ENCODE results near the gene SLC35B3.

DNA sequence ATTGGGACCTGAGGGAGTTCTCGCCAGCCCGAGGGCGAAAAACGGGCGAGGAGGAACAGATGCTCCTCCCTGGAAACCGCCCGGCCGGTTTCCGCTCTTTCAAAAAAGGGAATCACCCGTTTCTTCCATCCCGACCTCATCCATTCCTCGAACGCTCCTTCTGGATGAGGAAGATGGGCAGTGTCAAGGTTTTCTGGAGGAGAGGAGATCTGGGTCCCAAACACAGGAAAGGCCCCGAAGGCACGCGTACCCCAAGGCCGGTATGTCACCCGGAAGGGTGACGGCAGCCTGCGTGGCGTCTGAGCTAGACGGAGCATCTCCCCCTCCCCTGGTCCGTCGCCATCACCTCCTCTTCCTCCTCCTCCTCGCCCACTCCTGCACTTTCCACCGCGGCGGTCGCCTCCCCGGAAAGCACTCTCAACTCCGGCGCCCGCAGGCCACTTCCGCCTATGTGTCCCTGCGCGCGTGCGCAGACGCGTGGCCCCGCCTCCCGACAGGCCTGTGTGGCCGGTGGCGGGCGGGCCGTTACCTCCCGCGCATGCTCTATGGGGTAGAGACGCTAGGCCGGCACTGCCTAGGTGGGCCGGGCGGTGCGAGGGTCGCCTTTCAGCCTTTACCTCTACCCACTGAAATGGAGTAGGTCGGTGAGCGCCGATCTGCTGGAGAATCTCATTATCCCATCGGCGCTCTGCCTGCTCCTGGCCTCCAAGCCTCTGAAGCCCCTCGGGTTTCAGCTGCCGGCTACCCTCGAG is at the start of gene SLC35B3:
- no peak for TF ChIP-seq CSDC2 (CRISPR knock-in tag; IDR thresholded peaks at IDR 0.05)
- TF ChIP-seq RARB (CRISPR knock-in tag; IDR thresholded peaks at IDR 0.05) = no peak
- TF ChIP-seq, protein P1, sequence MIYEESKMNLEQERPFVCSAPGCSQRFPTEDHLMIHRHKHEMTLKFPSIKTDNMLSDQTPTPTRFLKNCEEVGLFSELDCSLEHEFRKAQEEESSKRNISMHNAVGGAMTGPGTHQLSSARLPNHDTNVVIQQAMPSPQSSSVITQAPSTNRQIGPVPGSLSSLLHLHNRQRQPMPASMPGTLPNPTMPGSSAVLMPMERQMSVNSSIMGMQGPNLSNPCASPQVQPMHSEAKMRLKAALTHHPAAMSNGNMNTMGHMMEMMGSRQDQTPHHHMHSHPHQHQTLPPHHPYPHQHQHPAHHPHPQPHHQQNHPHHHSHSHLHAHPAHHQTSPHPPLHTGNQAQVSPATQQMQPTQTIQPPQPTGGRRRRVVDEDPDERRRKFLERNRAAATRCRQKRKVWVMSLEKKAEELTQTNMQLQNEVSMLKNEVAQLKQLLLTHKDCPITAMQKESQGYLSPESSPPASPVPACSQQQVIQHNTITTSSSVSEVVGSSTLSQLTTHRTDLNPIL (CRISPR knock-in tag; IDR thresholded peaks at IDR 0.05; ENCODE audit: low read depth) = no peak
- TF ChIP-seq BACH2 (CRISPR knock-in tag; IDR thresholded peaks at IDR 0.05; ENCODE audit: borderline replicate concordance) = no peak
- TF ChIP-seq, protein P2, sequence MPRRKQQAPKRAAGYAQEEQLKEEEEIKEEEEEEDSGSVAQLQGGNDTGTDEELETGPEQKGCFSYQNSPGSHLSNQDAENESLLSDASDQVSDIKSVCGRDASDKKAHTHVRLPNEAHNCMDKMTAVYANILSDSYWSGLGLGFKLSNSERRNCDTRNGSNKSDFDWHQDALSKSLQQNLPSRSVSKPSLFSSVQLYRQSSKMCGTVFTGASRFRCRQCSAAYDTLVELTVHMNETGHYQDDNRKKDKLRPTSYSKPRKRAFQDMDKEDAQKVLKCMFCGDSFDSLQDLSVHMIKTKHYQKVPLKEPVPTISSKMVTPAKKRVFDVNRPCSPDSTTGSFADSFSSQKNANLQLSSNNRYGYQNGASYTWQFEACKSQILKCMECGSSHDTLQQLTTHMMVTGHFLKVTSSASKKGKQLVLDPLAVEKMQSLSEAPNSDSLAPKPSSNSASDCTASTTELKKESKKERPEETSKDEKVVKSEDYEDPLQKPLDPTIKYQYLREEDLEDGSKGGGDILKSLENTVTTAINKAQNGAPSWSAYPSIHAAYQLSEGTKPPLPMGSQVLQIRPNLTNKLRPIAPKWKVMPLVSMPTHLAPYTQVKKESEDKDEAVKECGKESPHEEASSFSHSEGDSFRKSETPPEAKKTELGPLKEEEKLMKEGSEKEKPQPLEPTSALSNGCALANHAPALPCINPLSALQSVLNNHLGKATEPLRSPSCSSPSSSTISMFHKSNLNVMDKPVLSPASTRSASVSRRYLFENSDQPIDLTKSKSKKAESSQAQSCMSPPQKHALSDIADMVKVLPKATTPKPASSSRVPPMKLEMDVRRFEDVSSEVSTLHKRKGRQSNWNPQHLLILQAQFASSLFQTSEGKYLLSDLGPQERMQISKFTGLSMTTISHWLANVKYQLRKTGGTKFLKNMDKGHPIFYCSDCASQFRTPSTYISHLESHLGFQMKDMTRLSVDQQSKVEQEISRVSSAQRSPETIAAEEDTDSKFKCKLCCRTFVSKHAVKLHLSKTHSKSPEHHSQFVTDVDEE (CRISPR knock-in tag; IDR thresholded peaks at IDR 0.05) = no peak
- no peak for TF ChIP-seq TCF4 (CRISPR knock-in tag; IDR thresholded peaks at IDR 0.05; ENCODE audit: borderline replicate concordance)
- TF ChIP-seq, protein P3, sequence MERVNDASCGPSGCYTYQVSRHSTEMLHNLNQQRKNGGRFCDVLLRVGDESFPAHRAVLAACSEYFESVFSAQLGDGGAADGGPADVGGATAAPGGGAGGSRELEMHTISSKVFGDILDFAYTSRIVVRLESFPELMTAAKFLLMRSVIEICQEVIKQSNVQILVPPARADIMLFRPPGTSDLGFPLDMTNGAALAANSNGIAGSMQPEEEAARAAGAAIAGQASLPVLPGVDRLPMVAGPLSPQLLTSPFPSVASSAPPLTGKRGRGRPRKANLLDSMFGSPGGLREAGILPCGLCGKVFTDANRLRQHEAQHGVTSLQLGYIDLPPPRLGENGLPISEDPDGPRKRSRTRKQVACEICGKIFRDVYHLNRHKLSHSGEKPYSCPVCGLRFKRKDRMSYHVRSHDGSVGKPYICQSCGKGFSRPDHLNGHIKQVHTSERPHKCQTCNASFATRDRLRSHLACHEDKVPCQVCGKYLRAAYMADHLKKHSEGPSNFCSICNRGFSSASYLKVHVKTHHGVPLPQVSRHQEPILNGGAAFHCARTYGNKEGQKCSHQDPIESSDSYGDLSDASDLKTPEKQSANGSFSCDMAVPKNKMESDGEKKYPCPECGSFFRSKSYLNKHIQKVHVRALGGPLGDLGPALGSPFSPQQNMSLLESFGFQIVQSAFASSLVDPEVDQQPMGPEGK (CRISPR knock-in tag; IDR thresholded peaks at IDR 0.05; ENCODE audit: borderline replicate concordance) = no peak
- no peak for TF ChIP-seq SNAI2 (CRISPR knock-in tag; IDR thresholded peaks at IDR 0.05)
- TF ChIP-seq ISL1 (CRISPR knock-in tag; IDR thresholded peaks at IDR 0.05) = no peak
- no peak for TF ChIP-seq ZFP30 (CRISPR knock-in tag; IDR thresholded peaks at IDR 0.05)
